HEK293 (cell line): ENCODE results near the gene HAUS5.

Experiments used
- BCL11B ChIP-seq: fragments of 450-650 bp; formaldehyde crosslinking; IDR thresholded peaks from 2 replicates; pipeline ENCODE4 v1.5.1; 2016; ENCODE audit warnings: low read depth, missing biosample characterization, missing genetic modification characterization
- EGR2 ChIP-seq: fragments of 450-650 bp; formaldehyde crosslinking; IDR thresholded peaks from 2 replicates; pipeline ENCODE4 v1.5.1; 2016; ENCODE audit warnings: low read depth, missing biosample characterization, missing genetic modification characterization
- GLI4 ChIP-seq: fragments of 450-650 bp; formaldehyde crosslinking; IDR thresholded peaks from 2 replicates; pipeline ENCODE4 v1.5.1; 2016; ENCODE audit warnings: missing biosample characterization, missing genetic modification characterization
- KLF16 ChIP-seq: fragments of 450-650 bp; formaldehyde crosslinking; IDR thresholded peaks from 2 replicates; pipeline ENCODE4 v1.5.1; 2017; ENCODE audit warnings: missing biosample characterization, missing genetic modification characterization
- MEIS1 ChIP-seq: sonication (generic); formaldehyde crosslinking; IDR thresholded peaks from 2 replicates; pipeline ENCODE4 v1.8.1; 2022; ENCODE audit warnings: missing genetic modification reagents, mild to moderate bottlenecking, borderline replicate concordance
- MZF1 ChIP-seq: fragments of 450-650 bp; formaldehyde crosslinking; IDR thresholded peaks from 2 replicates; pipeline ENCODE4 v1.5.1; 2017; ENCODE audit warnings: missing biosample characterization, missing genetic modification characterization, borderline replicate concordance
- SCRT2 ChIP-seq: fragments of 450-650 bp; formaldehyde crosslinking; IDR thresholded peaks from 2 replicates; pipeline ENCODE4 v1.5.1; 2016; ENCODE audit warnings: missing biosample characterization, missing genetic modification characterization
- ZNF10 ChIP-seq: fragments of 450-650 bp; formaldehyde crosslinking; IDR thresholded peaks from 2 replicates; pipeline ENCODE4 v1.5.1; 2017; ENCODE audit warnings: missing biosample characterization, missing genetic modification characterization
- ZNF112 ChIP-seq: fragments of 450-650 bp; formaldehyde crosslinking; IDR thresholded peaks from 2 replicates; pipeline ENCODE4 v1.5.0; 2017; ENCODE audit warnings: missing biosample characterization, missing genetic modification characterization
- ZNF138 ChIP-seq: fragments of 450-650 bp; formaldehyde crosslinking; IDR thresholded peaks from 2 replicates; pipeline ENCODE4 v1.5.1; 2016; ENCODE audit warnings: missing biosample characterization, missing genetic modification characterization, borderline replicate concordance
- ZNF23 ChIP-seq: fragments of 450-650 bp; formaldehyde crosslinking; IDR thresholded peaks from 2 replicates; pipeline ENCODE4 v1.5.1; 2016; ENCODE audit warnings: missing biosample characterization, missing genetic modification characterization, borderline replicate concordance
- ZNF239 ChIP-seq: fragments of 450-650 bp; formaldehyde crosslinking; IDR thresholded peaks from 2 replicates; pipeline ENCODE4 v1.5.1; 2016; ENCODE audit warnings: missing biosample characterization, missing genetic modification characterization
- ZNF350 ChIP-seq: fragments of 450-650 bp; formaldehyde crosslinking; IDR thresholded peaks from 2 replicates; pipeline ENCODE4 v1.5.0; 2017; ENCODE audit warnings: missing biosample characterization, mild to moderate bottlenecking, missing genetic modification characterization
- ZNF404 ChIP-seq: fragments of 450-650 bp; formaldehyde crosslinking; IDR thresholded peaks from 2 replicates; pipeline ENCODE4 v1.5.1; 2017; ENCODE audit warnings: missing biosample characterization, missing genetic modification characterization
- ZNF501 ChIP-seq: fragments of 450-650 bp; formaldehyde crosslinking; IDR thresholded peaks from 2 replicates; pipeline ENCODE4 v1.5.1; 2016; ENCODE audit warnings: missing biosample characterization, missing genetic modification characterization
- ZNF514 ChIP-seq: fragments of 450-650 bp; formaldehyde crosslinking; IDR thresholded peaks from 2 replicates; pipeline ENCODE4 v1.5.1; 2016; ENCODE audit warnings: missing biosample characterization, missing genetic modification characterization
- ZNF548 ChIP-seq: fragments of 450-650 bp; formaldehyde crosslinking; IDR thresholded peaks from 2 replicates; pipeline ENCODE4 v1.5.1; 2016; ENCODE audit warnings: missing biosample characterization, missing genetic modification characterization
- ZNF549 ChIP-seq: fragments of 450-650 bp; IDR thresholded peaks from 2 replicates; pipeline ENCODE4 v1.5.1; 2018; ENCODE audit warnings: missing biosample characterization, missing genetic modification characterization, mild to moderate bottlenecking, inconsistent platforms, moderate library complexity
- ZNF555 ChIP-seq: fragments of 450-650 bp; formaldehyde crosslinking; conservative IDR thresholded peaks from 2 replicates; pipeline ENCODE4 v1.5.1; 2017; ENCODE audit warnings: missing biosample characterization, mild to moderate bottlenecking, missing genetic modification characterization, inconsistent platforms
- ZNF561 ChIP-seq: fragments of 450-650 bp; IDR thresholded peaks from 2 replicates; pipeline ENCODE4 v1.5.1; 2018; ENCODE audit warnings: missing biosample characterization, missing genetic modification characterization, borderline replicate concordance
- ZNF596 ChIP-seq: fragments of 450-650 bp; IDR thresholded peaks from 2 replicates; pipeline ENCODE4 v1.5.0; 2018; ENCODE audit warnings: missing biosample characterization, mild to moderate bottlenecking, missing genetic modification characterization, moderate library complexity
- ZNF670 ChIP-seq: fragments of 450-650 bp; formaldehyde crosslinking; IDR thresholded peaks from 2 replicates; pipeline ENCODE4 v1.5.1; 2016; ENCODE audit warnings: missing biosample characterization, missing genetic modification characterization, low read depth
- ZNF776 ChIP-seq: fragments of 450-650 bp; formaldehyde crosslinking; IDR thresholded peaks from 2 replicates; pipeline ENCODE4 v1.5.0; 2017; ENCODE audit warnings: missing biosample characterization, missing genetic modification characterization, borderline replicate concordance
- ZNF843 ChIP-seq: fragments of 450-650 bp; formaldehyde crosslinking; IDR thresholded peaks from 2 replicates; pipeline ENCODE4 v1.5.1; 2016; ENCODE audit warnings: missing biosample characterization, missing genetic modification characterization
- TF ChIP-seq, protein P1 (sequence below): fragments of 450-650 bp; formaldehyde crosslinking; IDR thresholded peaks from 2 replicates; pipeline ENCODE4 v1.5.1; 2016; ENCODE audit warnings: missing biosample characterization, missing genetic modification characterization
- TF ChIP-seq, protein P2 (sequence below): fragments of 450-650 bp; IDR thresholded peaks from 2 replicates; pipeline ENCODE4 v1.5.1; 2018; ENCODE audit warnings: missing biosample characterization, missing genetic modification characterization
- TF ChIP-seq, protein P3 (sequence below): fragments of 450-650 bp; formaldehyde crosslinking; IDR thresholded peaks from 2 replicates; pipeline ENCODE4 v1.5.1; 2016; ENCODE audit warnings: missing biosample characterization, missing genetic modification characterization
- TF ChIP-seq, protein P4 (sequence below): fragments of 450-650 bp; formaldehyde crosslinking; IDR thresholded peaks from 2 replicates; pipeline ENCODE4 v1.5.1; 2016; ENCODE audit warnings: missing biosample characterization, missing genetic modification characterization

Gene HAUS5

DNA sequence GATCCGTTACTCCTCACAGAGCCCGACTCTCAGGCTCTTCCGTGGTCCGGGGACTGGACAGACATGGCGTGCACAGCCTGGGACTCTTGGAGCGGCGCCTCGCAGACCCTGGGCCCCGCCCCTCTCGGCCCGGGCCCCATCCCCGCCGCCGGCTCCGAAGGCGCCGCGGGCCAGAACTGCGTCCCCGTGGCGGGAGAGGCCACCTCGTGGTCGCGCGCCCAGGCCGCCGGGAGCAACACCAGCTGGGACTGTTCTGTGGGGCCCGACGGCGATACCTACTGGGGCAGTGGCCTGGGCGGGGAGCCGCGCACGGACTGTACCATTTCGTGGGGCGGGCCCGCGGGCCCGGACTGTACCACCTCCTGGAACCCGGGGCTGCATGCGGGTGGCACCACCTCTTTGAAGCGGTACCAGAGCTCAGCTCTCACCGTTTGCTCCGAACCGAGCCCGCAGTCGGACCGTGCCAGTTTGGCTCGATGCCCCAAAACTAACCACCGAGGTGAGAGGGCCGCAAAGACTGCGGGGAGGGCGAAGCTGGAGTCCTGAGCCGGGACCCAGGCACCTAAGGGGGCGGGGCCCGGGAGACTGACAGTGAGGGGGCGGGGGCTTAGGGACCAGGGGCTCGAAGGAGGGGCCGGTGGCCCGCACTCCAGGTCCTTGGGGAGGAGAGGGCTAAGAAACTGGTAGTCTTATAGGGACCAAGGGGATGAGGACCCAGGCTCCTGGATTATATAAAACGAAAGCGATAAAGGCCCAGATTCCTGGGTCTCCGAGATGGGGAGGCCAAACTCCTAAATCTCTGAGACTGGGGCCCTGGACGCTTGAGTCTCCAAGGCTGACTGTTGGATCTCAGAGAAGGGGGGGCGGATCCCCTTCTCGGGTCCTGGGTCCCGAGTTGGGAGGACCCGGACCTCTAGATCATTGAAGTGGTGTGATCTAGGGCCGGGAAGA lies 31.0 kb downstream of the HAUS5 start (continued):
- TF ChIP-seq KLF16 (tag by site-specific recombination) (peak; percentile 100), ZNF404 (no peak), ZNF561 (tag by site-specific recombination) (peak; percentile 100), ZNF843 (peak; percentile 89), MEIS1 (CRISPR knock-in tag) (no peak), ZNF350 (tag by site-specific recombination) (no peak), ZNF548 (tag by site-specific recombination) (no peak), ZNF239 (tag by site-specific recombination) (0 out of 2 replicates have a peak, but pooled peaks have one; percentile 54), ZNF596 (tag by site-specific recombination) (peak; percentile 74; the same call in 1 of the 2 replicates), MZF1 (no peak; the same call in 1 of the 2 replicates), ZNF776 (tag by site-specific recombination) (no peak), ZNF514 (tag by site-specific recombination) (no peak), GLI4 (tag by site-specific recombination) (no peak), ZNF138 (tag by site-specific recombination) (no peak), ZNF670 (tag by site-specific recombination) (no peak), ZNF501 (tag by site-specific recombination) (peak; percentile 100), ZNF549 (tag by site-specific recombination) (no peak), ZNF10 (peak; percentile 76), SCRT2 (peak; percentile 64), ZNF555 (no peak), ZNF23 (tag by site-specific recombination) (no peak), ZNF112 (tag by site-specific recombination) (no peak), BCL11B (tag by site-specific recombination) (peak; percentile 29; the same call in 1 of the 2 replicates), EGR2 (tag by site-specific recombination) (peak; percentile 72)
- TF ChIP-seq, protein P1, sequence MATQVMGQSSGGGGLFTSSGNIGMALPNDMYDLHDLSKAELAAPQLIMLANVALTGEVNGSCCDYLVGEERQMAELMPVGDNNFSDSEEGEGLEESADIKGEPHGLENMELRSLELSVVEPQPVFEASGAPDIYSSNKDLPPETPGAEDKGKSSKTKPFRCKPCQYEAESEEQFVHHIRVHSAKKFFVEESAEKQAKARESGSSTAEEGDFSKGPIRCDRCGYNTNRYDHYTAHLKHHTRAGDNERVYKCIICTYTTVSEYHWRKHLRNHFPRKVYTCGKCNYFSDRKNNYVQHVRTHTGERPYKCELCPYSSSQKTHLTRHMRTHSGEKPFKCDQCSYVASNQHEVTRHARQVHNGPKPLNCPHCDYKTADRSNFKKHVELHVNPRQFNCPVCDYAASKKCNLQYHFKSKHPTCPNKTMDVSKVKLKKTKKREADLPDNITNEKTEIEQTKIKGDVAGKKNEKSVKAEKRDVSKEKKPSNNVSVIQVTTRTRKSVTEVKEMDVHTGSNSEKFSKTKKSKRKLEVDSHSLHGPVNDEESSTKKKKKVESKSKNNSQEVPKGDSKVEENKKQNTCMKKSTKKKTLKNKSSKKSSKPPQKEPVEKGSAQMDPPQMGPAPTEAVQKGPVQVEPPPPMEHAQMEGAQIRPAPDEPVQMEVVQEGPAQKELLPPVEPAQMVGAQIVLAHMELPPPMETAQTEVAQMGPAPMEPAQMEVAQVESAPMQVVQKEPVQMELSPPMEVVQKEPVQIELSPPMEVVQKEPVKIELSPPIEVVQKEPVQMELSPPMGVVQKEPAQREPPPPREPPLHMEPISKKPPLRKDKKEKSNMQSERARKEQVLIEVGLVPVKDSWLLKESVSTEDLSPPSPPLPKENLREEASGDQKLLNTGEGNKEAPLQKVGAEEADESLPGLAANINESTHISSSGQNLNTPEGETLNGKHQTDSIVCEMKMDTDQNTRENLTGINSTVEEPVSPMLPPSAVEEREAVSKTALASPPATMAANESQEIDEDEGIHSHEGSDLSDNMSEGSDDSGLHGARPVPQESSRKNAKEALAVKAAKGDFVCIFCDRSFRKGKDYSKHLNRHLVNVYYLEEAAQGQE = peak; percentile 82
- TF ChIP-seq, protein P2, sequence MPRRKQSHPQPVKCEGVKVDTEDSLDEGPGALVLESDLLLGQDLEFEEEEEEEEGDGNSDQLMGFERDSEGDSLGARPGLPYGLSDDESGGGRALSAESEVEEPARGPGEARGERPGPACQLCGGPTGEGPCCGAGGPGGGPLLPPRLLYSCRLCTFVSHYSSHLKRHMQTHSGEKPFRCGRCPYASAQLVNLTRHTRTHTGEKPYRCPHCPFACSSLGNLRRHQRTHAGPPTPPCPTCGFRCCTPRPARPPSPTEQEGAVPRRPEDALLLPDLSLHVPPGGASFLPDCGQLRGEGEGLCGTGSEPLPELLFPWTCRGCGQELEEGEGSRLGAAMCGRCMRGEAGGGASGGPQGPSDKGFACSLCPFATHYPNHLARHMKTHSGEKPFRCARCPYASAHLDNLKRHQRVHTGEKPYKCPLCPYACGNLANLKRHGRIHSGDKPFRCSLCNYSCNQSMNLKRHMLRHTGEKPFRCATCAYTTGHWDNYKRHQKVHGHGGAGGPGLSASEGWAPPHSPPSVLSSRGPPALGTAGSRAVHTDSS = peak; percentile 45; the same call in 1 of the 2 replicates
- TF ChIP-seq, protein P3, sequence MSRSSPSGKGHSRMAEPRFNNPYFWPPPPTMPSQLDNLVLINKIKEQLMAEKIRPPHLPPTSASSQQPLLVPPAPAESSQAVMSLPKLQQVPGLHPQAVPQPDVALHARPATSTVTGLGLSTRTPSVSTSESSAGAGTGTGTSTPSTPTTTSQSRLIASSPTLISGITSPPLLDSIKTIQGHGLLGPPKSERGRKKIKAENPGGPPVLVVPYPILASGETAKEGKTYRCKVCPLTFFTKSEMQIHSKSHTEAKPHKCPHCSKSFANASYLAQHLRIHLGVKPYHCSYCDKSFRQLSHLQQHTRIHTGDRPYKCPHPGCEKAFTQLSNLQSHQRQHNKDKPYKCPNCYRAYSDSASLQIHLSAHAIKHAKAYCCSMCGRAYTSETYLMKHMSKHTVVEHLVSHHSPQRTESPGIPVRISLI = no peak
- TF ChIP-seq, protein P4, sequence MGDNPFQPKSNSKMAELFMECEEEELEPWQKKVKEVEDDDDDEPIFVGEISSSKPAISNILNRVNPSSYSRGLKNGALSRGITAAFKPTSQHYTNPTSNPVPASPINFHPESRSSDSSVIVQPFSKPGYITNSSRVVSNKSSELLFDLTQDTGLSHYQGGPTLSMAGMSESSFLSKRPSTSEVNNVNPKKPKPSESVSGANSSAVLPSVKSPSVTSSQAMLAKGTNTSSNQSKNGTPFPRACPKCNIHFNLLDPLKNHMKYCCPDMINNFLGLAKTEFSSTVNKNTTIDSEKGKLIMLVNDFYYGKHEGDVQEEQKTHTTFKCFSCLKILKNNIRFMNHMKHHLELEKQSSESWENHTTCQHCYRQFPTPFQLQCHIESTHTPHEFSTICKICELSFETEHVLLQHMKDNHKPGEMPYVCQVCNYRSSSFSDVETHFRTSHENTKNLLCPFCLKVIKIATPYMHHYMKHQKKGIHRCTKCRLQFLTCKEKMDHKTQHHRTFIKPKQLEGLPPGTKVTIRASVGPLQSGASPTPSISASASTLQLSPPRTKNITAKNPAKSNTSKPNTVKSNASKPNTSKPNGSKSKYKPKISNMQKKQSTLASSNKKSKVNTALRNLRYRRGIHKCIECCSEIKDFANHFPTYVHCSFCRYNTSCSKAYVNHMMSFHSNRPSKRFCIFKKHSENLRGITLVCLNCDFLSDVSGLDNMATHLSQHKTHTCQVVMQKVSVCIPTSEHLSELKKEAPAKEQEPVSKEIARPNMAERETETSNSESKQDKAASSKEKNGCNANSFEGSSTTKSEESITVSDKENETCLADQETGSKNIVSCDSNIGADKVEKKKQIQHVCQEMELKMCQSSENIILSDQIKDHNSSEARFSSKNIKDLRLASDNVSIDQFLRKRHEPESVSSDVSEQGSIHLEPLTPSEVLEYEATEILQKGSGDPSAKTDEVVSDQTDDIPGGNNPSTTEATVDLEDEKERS (tag by site-specific recombination) = peak; percentile 57; the same call in 1 of the 2 replicates
